Gastroesophageal sphincter (tissue), 4 donors: ENCODE results near the gene DNAJB7. TPM values are rescaled to one million over a fixed set of nuclear protein-coding genes. Genes with fewer than 3 reads are reported as not detected.
A peak's percentile ranks its signal among the peaks of the same experiment; 100 is the strongest.

Experiments used
- ATAC-seq: fragments of 150-250 bp; one replicate; pipeline ENCODE4 v1.9.1; 2016; ENCODE audit warnings: mild to moderate bottlenecking, moderate library complexity
- H3K27ac ChIP-seq, 4 donors: fragments of 200-600 bp; sonication (generic) in 3 of 4; 1 replicate in 3 of 4; 2 replicates in 1 of 4; pipeline ENCODE4 v1.5.1; 2016 to 2019
- H3K27me3 ChIP-seq: fragments of 200-600 bp; sonication (generic); one replicate; pipeline ENCODE4 v1.5.1; 2019
- H3K36me3 ChIP-seq, 2 donors: fragments of 200-600 bp; sonication (generic); one replicate each; pipeline ENCODE4 v1.5.1; 2019; ENCODE audit warnings: control low read depth in 1 of 2
- H3K4me1 ChIP-seq, 3 donors: fragments of 200-600 bp; sonication (generic); 1 replicate in 2 of 3; 2 replicates in 1 of 3; pipeline ENCODE4 v1.5.1; 2016 to 2019; ENCODE audit warnings: control low read depth in 2 of 3
- H3K4me3 ChIP-seq, 2 donors: fragments of 200-600 bp; sonication (generic); one replicate each; pipeline ENCODE4 v1.5.1; 2019; ENCODE audit warnings: mild to moderate bottlenecking in 1 of 2, moderate library complexity in 1 of 2
- H3K9me3 ChIP-seq, 3 donors: fragments of 200-600 bp; sonication (generic); one replicate each; pipeline ENCODE4 v1.5.1; 2017 to 2019; ENCODE audit warnings: control low read depth in 2 of 3
- CTCF ChIP-seq, 4 experiments: fragments of 200-600 bp in 2 of 4; fragments of 450-650 bp in 2 of 4; sonication (generic) in 1 of 4; IDR thresholded peaks; one replicate each; pipeline ENCODE4 v1.5.1; 2017 to 2019; ENCODE audit warnings: antibody characterized with exemption in 4 of 4, mild to moderate bottlenecking in 2 of 4, moderate library complexity in 2 of 4
- EP300 ChIP-seq: sonication (generic); formaldehyde crosslinking; IDR thresholded peaks from one replicate; pipeline ENCODE4 v1.6.1; 2017; ENCODE audit warnings: antibody characterized with exemption, mild to moderate bottlenecking
- POLR2A ChIP-seq, 2 donors: fragments of 450-650 bp; IDR thresholded peaks; one replicate each; pipeline ENCODE4 v1.6.1; 2017; ENCODE audit warnings: antibody characterized with exemption in 2 of 2, mild to moderate bottlenecking in 2 of 2, moderate library complexity in 1 of 2
- POLR2AphosphoS5 ChIP-seq: sonication (generic); formaldehyde crosslinking; IDR thresholded peaks from one replicate; pipeline ENCODE4 v1.6.1; 2017; ENCODE audit warnings: antibody characterized with exemption
- WGBS, 2 donors: methylation state at CpG; one replicate each; pipeline ENCODE4 v1.1.5; 2018; ENCODE audit warnings: low coverage in 1 of 2; 5-methylcytosine and 5-hydroxymethylcytosine counted together
- total RNA-seq, 4 donors: library from RNA; depleted of rRNA; stranded (reverse); fragments of >200 nt; gene quantifications; one replicate each; pipeline ENCODE4 v1.1.0, GENCODE V29; 2016

Gene DNAJB7
- total RNA-seq, 4 donors from 2014 or later = not detected

- ATAC-seq = peak; percentile 44
- peaks cover 0 to 40% (median 13%) of the 10 kb centered on the region in 3 donors for H3K4me1 ChIP-seq
- H3K27ac ChIP-seq = peak overlapping the region; percentile 60 to 86 (median 81)
- TF ChIP-seq EP300 = no peak
- no peak for TF ChIP-seq CTCF (IDR thresholded peaks at IDR 0.05)
- no peak for TF ChIP-seq POLR2A (IDR thresholded peaks at IDR 0.05)
- TF ChIP-seq POLR2AphosphoS5 = no peak
- no peaks in the 10 kb centered on the region for H3K27me3 ChIP-seq
- no peaks in the 10 kb centered on the region for H3K9me3 ChIP-seq
- H3K36me3 ChIP-seq = peaks cover 0 to 26% of the 10 kb centered on the region in 2 donors
- WGBS, 2 donors = 0 to 2% methylated on average over 3 of the region's 4 CpGs
- H3K4me3 ChIP-seq = peak overlapping the region; percentile 73 to 94
These were observed 42.2 kb downstream of the DNAJB7 start for GRCh38 chr22:40819599-40820140.

GRCh38 chr22:40818747-40819598 is 42.9 kb downstream of the DNAJB7 start, which contains the start of gene SLC25A17:
SLC25A17 (minus strand) TSS chr22:40819346; CDS start chr22:40819248, 98 bp downstream.
- H3K9me3 ChIP-seq = no peaks in the 10 kb centered on the region
- TF ChIP-seq EP300 (no peak), POLR2AphosphoS5 (no peak), POLR2A (IDR thresholded peaks at IDR 0.05) (peak; percentile 36 to 44), CTCF (IDR thresholded peaks at IDR 0.05) (peak; percentile 12 to 60 (median 46))
- no peaks in the 10 kb centered on the region for H3K27me3 ChIP-seq
- H3K36me3 ChIP-seq = peaks cover 0 to 19% of the 10 kb centered on the region in 2 donors
- WGBS, 2 donors = 0 to 5% methylated on average over 4 to 11 of the region's 61 CpGs
- peaks cover 0 to 40% (median 13%) of the 10 kb centered on the region in 3 donors for H3K4me1 ChIP-seq
- H3K27ac ChIP-seq = peak within 1 kb of the TSS; percentile 60 to 86 (median 81)
- H3K4me3 ChIP-seq = peak within 1 kb of the TSS; percentile 73 to 94
- ATAC-seq = peak; percentile 97

- no peak for TF ChIP-seq EP300
- no peak for TF ChIP-seq POLR2A (IDR thresholded peaks at IDR 0.05)
- no peak for TF ChIP-seq CTCF (IDR thresholded peaks at IDR 0.05)
- TF ChIP-seq POLR2AphosphoS5 = no peak
- Histone ChIP-seq H3K9me3 (no peaks in the 10 kb centered on the region), H3K36me3 (peaks cover 0 to 12% of the 10 kb centered on the region in 2 donors), H3K4me3 (peak overlapping the region; percentile 73 to 94), H3K27ac (peak overlapping the region in 1 of 4 donors; percentile 86), H3K4me1 (peaks cover 0 to 40% (median 13%) of the 10 kb centered on the region in 3 donors), H3K27me3 (no peaks in the 10 kb centered on the region)
- 23 to 67% methylated on average over 5 to 11 of the region's 14 CpGs for WGBS, 2 donors
- ATAC-seq = no peak
These were observed 43.6 kb downstream of the DNAJB7 start for GRCh38 chr22:40818192-40818746.

- Histone ChIP-seq H3K36me3 (peaks cover 0 to 7% of the 10 kb centered on the region in 2 donors), H3K27me3 (no peaks in the 10 kb centered on the region), H3K27ac (no peak overlapping the region)
These were observed 44.2 kb downstream of the DNAJB7 start for GRCh38 chr22:40817737-40818136.

GRCh38 chr22:40813912-40814315 is 48.0 kb downstream of the DNAJB7 start:
- Histone ChIP-seq H3K4me3 (no peak overlapping the region), H3K4me1 (peaks cover 0 to 29% (median 8%) of the 10 kb centered on the region in 3 donors), H3K27ac (no peak overlapping the region), H3K9me3 (no peaks in the 10 kb centered on the region), H3K27me3 (no peaks in the 10 kb centered on the region), H3K36me3 (no peaks in the 10 kb centered on the region)
- TF ChIP-seq POLR2A (IDR thresholded peaks at IDR 0.05) (no peak), POLR2AphosphoS5 (no peak), EP300 (no peak), CTCF (IDR thresholded peaks at IDR 0.05) (no peak)
- ATAC-seq = no peak

More at GRCh38 chr22:40817737-40818136, 44.2 kb downstream of the DNAJB7 start:
- TF ChIP-seq POLR2AphosphoS5 (no peak), POLR2A (IDR thresholded peaks at IDR 0.05) (no peak)
- Histone ChIP-seq H3K9me3 (no peaks in the 10 kb centered on the region), H3K4me1 (peaks cover 0 to 40% (median 13%) of the 10 kb centered on the region in 3 donors), H3K4me3 (peak overlapping the region in 1 of 2 donors; percentile 73)
- 89 to 95% methylated on average over 3 to 4 of the region's 4 CpGs for WGBS, 2 donors
- ATAC-seq = no peak
